Smooth muscle cell (in vitro differentiated cells): ENCODE measurements around the gene GIMAP5. TPM values are rescaled to one million over a fixed set of nuclear protein-coding genes. Genes with fewer than 3 reads are reported as not detected.

ENCODE experiments used
- DNase-seq: peaks from one replicate; lab custom pipeline; 2025; ENCODE audit not compliant: unreplicated experiment; lab: John Stamatoyannopoulos, UW
- H2AFZ ChIP-seq: fragments of 200-600 bp; sonication (generic); 2 replicates; pipeline ENCODE4 v1.6.0; 2016; ENCODE audit warnings: antibody characterized with exemption, low read depth, mild to moderate bottlenecking
- H3F3A ChIP-seq: fragments of 200-600 bp; sonication (generic); 2 replicates; pipeline ENCODE4 v1.6.0; 2017; ENCODE audit warnings: antibody characterized with exemption, low read depth
- H3K27ac ChIP-seq: fragments of 200-600 bp; sonication (generic); 2 replicates; pipeline ENCODE4 v1.5.1; 2016; ENCODE audit warnings: low read depth, mild to moderate bottlenecking
- H3K27me3 ChIP-seq: fragments of 200-600 bp; sonication (generic); 2 replicates; pipeline ENCODE4 v1.6.1; 2016; ENCODE audit warnings: low read depth, mild to moderate bottlenecking
- H3K36me3 ChIP-seq: fragments of 200-600 bp; sonication (generic); 2 replicates; pipeline ENCODE4 v1.5.1; 2016; ENCODE audit warnings: low read depth
- H3K4me1 ChIP-seq: fragments of 200-600 bp; sonication (generic); 2 replicates; pipeline ENCODE4 v1.5.1; 2016; ENCODE audit warnings: low read depth
- H3K4me2 ChIP-seq: fragments of 200-600 bp; sonication (generic); 2 replicates; pipeline ENCODE4 v1.6.0; 2016; ENCODE audit warnings: mild to moderate bottlenecking
- H3K4me3 ChIP-seq: fragments of 200-600 bp; sonication (generic); 2 replicates; pipeline ENCODE4 v1.5.1; 2016; ENCODE audit warnings: mild to moderate bottlenecking
- H3K79me2 ChIP-seq: fragments of 200-600 bp; sonication (generic); 2 replicates; pipeline ENCODE4 v1.6.0; 2016; ENCODE audit warnings: low read depth, mild to moderate bottlenecking
- H3K9ac ChIP-seq: fragments of 200-600 bp; sonication (generic); 2 replicates; pipeline ENCODE4 v1.6.0; 2016; ENCODE audit warnings: low read depth
- H3K9me3 ChIP-seq: fragments of 200-600 bp; sonication (generic); replicated peaks from 2 replicates; pipeline ENCODE4 v1.5.1; 2016; ENCODE audit warnings: low read depth
- H4K20me1 ChIP-seq: fragments of 200-600 bp; sonication (generic); 2 replicates; pipeline ENCODE4 v1.6.0; 2016; ENCODE audit warnings: low read depth
- WGBS: methylation state at CpG from one replicate; pipeline ENCODE4 v1.1.7; 2016; ENCODE audit warnings: low lambda C conversion rate; 5-methylcytosine and 5-hydroxymethylcytosine counted together
- polyA plus RNA-seq: library from polyadenylated mRNA; unstranded; fragments of >200 nt; fragmentation: Nextera tagmentation; extraction: Ambion mirVana; gene quantifications from 2 replicates; pipeline ENCODE4 v1.2.1, GENCODE V29; 2016
- total RNA-seq: library from RNA; depleted of rRNA; stranded (reverse); fragments of >200 nt; gene quantifications from 2 replicates; pipeline ENCODE4 v1.2.3, GENCODE V29; 2014
- TF ChIP-seq, protein P1 (sequence below): fragments of 200-600 bp; sonication (generic); IDR thresholded peaks from 2 replicates; pipeline ENCODE4 v1.5.1; 2017; ENCODE audit warnings: borderline replicate concordance, mild to moderate bottlenecking, antibody characterized with exemption; ENCODE audit not compliant: insufficient read depth, poor library complexity, severe bottlenecking

Gene GIMAP5
- total and polyA plus RNA-seq, 2 experiments from 2014 or later: not detected

DNA sequence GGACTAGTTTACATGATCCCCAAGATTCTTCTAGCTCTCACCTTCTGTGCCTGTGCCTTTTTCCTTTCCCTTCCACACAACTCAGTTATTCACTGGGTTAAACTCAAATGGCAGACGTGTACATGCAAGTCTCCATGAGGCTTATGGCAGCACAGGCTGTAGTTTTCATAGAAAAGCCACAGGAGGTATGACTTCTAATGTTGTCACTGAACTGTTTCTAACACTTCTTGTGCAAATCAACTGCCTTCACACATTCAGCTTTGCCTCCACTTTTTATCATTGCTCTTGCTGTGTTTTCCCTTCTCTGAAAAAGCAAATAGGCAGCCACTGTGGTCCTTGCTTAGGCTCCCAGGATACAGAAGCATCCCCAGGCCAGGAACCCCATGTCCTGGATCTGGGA, 5.3 kb upstream of the GIMAP5 start:
- no peaks in the 10 kb centered on the region for H3K79me2 ChIP-seq
- H4K20me1 ChIP-seq: no peaks in the 10 kb centered on the region
- H3F3A ChIP-seq: no peaks in the 10 kb centered on the region
- DNase-seq: no peak
- no peak overlapping the region for H3K9ac ChIP-seq
- no peak overlapping the region for H3K27ac ChIP-seq
- H3K4me1 ChIP-seq: no peaks in the 10 kb centered on the region
- no peak overlapping the region for H2AFZ ChIP-seq
- no peaks in the 10 kb centered on the region for H3K9me3 ChIP-seq
- TF ChIP-seq, protein P1, sequence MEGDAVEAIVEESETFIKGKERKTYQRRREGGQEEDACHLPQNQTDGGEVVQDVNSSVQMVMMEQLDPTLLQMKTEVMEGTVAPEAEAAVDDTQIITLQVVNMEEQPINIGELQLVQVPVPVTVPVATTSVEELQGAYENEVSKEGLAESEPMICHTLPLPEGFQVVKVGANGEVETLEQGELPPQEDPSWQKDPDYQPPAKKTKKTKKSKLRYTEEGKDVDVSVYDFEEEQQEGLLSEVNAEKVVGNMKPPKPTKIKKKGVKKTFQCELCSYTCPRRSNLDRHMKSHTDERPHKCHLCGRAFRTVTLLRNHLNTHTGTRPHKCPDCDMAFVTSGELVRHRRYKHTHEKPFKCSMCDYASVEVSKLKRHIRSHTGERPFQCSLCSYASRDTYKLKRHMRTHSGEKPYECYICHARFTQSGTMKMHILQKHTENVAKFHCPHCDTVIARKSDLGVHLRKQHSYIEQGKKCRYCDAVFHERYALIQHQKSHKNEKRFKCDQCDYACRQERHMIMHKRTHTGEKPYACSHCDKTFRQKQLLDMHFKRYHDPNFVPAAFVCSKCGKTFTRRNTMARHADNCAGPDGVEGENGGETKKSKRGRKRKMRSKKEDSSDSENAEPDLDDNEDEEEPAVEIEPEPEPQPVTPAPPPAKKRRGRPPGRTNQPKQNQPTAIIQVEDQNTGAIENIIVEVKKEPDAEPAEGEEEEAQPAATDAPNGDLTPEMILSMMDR: no peak
- 20% methylated on average over 1 of the region's 1 CpG for WGBS
- peaks cover 25% of the 10 kb centered on the region for H3K27me3 ChIP-seq
- H3K4me3 ChIP-seq: no peak overlapping the region
- no peaks in the 10 kb centered on the region for H3K36me3 ChIP-seq
- no peak overlapping the region for H3K4me2 ChIP-seq

DNA sequence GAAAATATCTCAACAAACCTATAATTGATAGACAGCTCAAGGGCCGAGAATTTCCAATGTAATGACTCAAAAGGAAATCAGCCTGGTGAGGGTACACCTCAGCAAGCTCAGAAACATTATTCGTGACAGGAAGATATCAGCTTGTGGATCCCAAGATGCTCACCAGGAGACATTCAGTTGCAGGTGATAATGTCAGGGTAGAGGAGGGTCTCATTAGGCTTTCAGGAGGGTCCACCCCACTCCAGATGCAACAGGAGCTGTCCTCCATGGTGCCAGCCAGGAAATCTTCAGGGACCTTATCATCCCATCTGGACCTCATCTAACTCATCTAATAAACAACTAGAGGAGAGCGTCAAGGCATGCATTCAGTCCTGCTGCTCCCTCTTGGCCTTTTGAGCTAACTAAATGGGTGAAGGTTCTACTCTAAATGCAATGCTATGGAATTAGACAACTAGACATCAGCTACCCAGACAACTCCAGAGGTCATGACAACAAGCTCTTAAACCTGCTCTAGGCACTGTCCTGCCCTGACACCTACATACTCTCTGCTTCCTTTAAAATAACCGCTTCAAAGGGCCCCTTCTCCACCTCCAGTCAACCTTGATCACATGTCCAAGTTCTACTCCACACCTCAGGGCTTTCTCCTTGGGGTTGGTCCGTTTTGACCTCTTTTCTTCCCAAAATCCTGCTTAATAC, 4.3 kb upstream of the GIMAP5 start:
- 66% methylated on average over 5 of the region's 5 CpGs for WGBS
- no peaks in the 10 kb centered on the region for H3K36me3 ChIP-seq
- TF ChIP-seq, protein P1: no peak

DNA sequence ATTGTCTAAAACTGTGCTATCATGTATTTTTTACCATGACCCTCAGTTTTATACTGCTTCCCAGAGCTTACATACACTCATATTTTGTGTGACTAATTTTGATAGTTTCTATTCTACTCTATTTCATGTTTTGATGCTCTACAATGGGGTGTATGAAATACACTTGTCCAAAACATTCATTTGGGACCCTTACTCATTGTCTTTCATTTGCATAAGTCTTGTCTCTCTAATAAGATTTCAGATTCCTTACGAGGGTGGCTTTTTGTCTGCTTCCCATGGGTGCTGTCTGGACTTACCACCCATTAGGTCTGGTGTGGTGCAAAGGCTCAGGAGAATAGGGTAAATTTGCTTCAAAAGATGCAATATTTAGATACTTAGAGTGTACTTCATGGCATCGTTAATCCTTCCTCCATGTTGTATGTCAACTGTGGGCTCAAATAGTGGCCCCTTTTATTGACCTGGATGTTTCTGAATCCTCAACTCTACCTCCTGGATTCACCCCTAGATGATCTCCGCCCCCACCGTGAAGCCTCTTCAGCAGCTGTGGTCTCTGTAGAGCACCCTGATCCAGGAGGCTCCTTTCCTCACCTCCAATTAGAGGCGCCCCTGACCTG, 3.6 kb upstream of the GIMAP5 start:
- H3K27ac ChIP-seq: no peak overlapping the region
- H3K4me3 ChIP-seq: no peak overlapping the region
- H3K9ac ChIP-seq: no peak overlapping the region
- no peak for DNase-seq
- no peaks in the 10 kb centered on the region for H3K36me3 ChIP-seq
- no peaks in the 10 kb centered on the region for H3K4me1 ChIP-seq
- H3K79me2 ChIP-seq: no peaks in the 10 kb centered on the region
- peaks cover 30% of the 10 kb centered on the region for H3K27me3 ChIP-seq
- H2AFZ ChIP-seq: no peak overlapping the region
- 85% methylated on average over 5 of the region's 5 CpGs for WGBS
- no peak overlapping the region for H3K4me2 ChIP-seq
- H3F3A ChIP-seq: no peaks in the 10 kb centered on the region
- TF ChIP-seq, protein P1: no peak
- H3K9me3 ChIP-seq: no peaks in the 10 kb centered on the region
- no peaks in the 10 kb centered on the region for H4K20me1 ChIP-seq

More for the DNA sequence above, 4.3 kb upstream of the GIMAP5 start:
- no peaks in the 10 kb centered on the region for H4K20me1 ChIP-seq
- H3K27me3 ChIP-seq: peaks cover 25% of the 10 kb centered on the region
- no peaks in the 10 kb centered on the region for H3K9me3 ChIP-seq
- DNase-seq: no peak
- no peak overlapping the region for H3K4me3 ChIP-seq
- H3K4me1 ChIP-seq: no peaks in the 10 kb centered on the region
- no peak overlapping the region for H3K4me2 ChIP-seq
- H3K9ac ChIP-seq: no peak overlapping the region
- no peaks in the 10 kb centered on the region for H3F3A ChIP-seq
- no peaks in the 10 kb centered on the region for H3K79me2 ChIP-seq
- H3K27ac ChIP-seq: no peak overlapping the region
- no peak overlapping the region for H2AFZ ChIP-seq
